HEK293 (cell line): ENCODE data around the gene IL18RAP.

Experiments
- CTCF ChIA-PET: fragments of 350-600 bp; formaldehyde crosslinking; extraction: SDS; loops from one replicate; lab custom pipeline; 2021; ENCODE audit warnings: antibody characterized with exemption; lab: Yijun Ruan, JAX
- POLR2A ChIA-PET: fragments of 300-600 bp; formaldehyde crosslinking; extraction: SDS; loops from one replicate; lab custom pipeline; 2020; ENCODE audit warnings: antibody characterized with exemption, inconsistent platforms; lab: Yijun Ruan, JAX
- H3K27ac ChIP-seq: fragments of 200-500 bp; sonication (Bioruptor generic); 2 replicates; pipeline ENCODE4 v1.5.1; 2014; ENCODE audit warnings: low read depth, low read length, control low read depth, inconsistent platforms; ENCODE audit errors: extremely low read depth
- H3K36me3 ChIP-seq, 2 experiments: fragments of 200-500 bp in 1 of 2; sonication (Bioruptor generic) in 1 of 2; 1 replicate in 1 of 2; 2 replicates in 1 of 2; pipeline ENCODE4 v1.5.1; 2014 to 2017; ENCODE audit warnings: inconsistent platforms in 2 of 2, low read length in 2 of 2; ENCODE audit not compliant: control insufficient read depth in 2 of 2, insufficient read depth in 1 of 2
- H3K4me1 ChIP-seq: fragments of 200-500 bp; sonication (Bioruptor generic); 2 replicates; pipeline ENCODE4 v1.5.1; 2014; ENCODE audit warnings: mild to moderate bottlenecking, low read length, inconsistent platforms; ENCODE audit not compliant: control insufficient read depth, insufficient read depth
- H3K4me3 ChIP-seq: 2 replicates; pipeline ENCODE4 v1.5.1; 2011; ENCODE audit warnings: low read depth, mild to moderate bottlenecking, control low read depth, low read length, moderate library complexity
- H3K9me3 ChIP-seq: fragments of 200-500 bp; sonication (Bioruptor generic); 2 replicates; pipeline ENCODE4 v1.5.1; 2014; ENCODE audit warnings: low read depth, low read length, inconsistent platforms; ENCODE audit not compliant: control insufficient read depth, insufficient read depth
- FEZF1 ChIP-seq: fragments of 450-650 bp; formaldehyde crosslinking; IDR thresholded peaks from 2 replicates; pipeline ENCODE4 v1.5.1; 2016; ENCODE audit warnings: missing biosample characterization, missing genetic modification characterization
- GFI1B ChIP-seq: fragments of 450-650 bp; formaldehyde crosslinking; IDR thresholded peaks from 2 replicates; pipeline ENCODE4 v1.5.1; 2016; ENCODE audit warnings: missing biosample characterization, missing genetic modification characterization
- HOXA7 ChIP-seq: sonication (generic); formaldehyde crosslinking; IDR thresholded peaks from 2 replicates; pipeline ENCODE4 v1.8.1; 2022; ENCODE audit warnings: missing genetic modification reagents, borderline replicate concordance
- IKZF3 ChIP-seq: fragments of 450-650 bp; IDR thresholded peaks from 2 replicates; pipeline ENCODE4 v1.5.0; 2018; ENCODE audit warnings: missing biosample characterization, mild to moderate bottlenecking, missing genetic modification characterization, moderate library complexity
- KLF9 ChIP-seq: fragments of 450-650 bp; formaldehyde crosslinking; IDR thresholded peaks from 2 replicates; pipeline ENCODE4 v1.5.1; 2016; ENCODE audit warnings: missing biosample characterization, missing genetic modification characterization, low read depth
- RBAK ChIP-seq: fragments of 450-650 bp; formaldehyde crosslinking; IDR thresholded peaks from 2 replicates; pipeline ENCODE4 v1.5.1; 2016; ENCODE audit warnings: missing biosample characterization, missing genetic modification characterization
- ZBTB8A ChIP-seq: fragments of 450-650 bp; formaldehyde crosslinking; IDR thresholded peaks from 2 replicates; pipeline ENCODE4 v1.5.1; 2016; ENCODE audit warnings: missing biosample characterization, missing genetic modification characterization
- ZNF10 ChIP-seq: fragments of 450-650 bp; formaldehyde crosslinking; IDR thresholded peaks from 2 replicates; pipeline ENCODE4 v1.5.1; 2017; ENCODE audit warnings: missing biosample characterization, missing genetic modification characterization
- ZNF121 ChIP-seq: fragments of 450-650 bp; formaldehyde crosslinking; IDR thresholded peaks from 2 replicates; pipeline ENCODE4 v1.5.1; 2016; ENCODE audit warnings: missing biosample characterization, missing genetic modification characterization
- ZNF132 ChIP-seq: fragments of 450-650 bp; formaldehyde crosslinking; IDR thresholded peaks from 2 replicates; pipeline ENCODE4 v1.5.1; 2017; ENCODE audit warnings: missing biosample characterization, missing genetic modification characterization, borderline replicate concordance
- ZNF155 ChIP-seq: fragments of 450-650 bp; formaldehyde crosslinking; IDR thresholded peaks from 2 replicates; pipeline ENCODE4 v1.5.1; 2016; ENCODE audit warnings: missing biosample characterization, missing genetic modification characterization
- ZNF175 ChIP-seq: fragments of 450-650 bp; formaldehyde crosslinking; IDR thresholded peaks from 2 replicates; pipeline ENCODE4 v1.5.1; 2016; ENCODE audit warnings: missing biosample characterization, missing genetic modification characterization
- ZNF366 ChIP-seq: fragments of 450-650 bp; formaldehyde crosslinking; conservative IDR thresholded peaks from 2 replicates; pipeline ENCODE4 v1.5.1; 2016; ENCODE audit warnings: missing biosample characterization, missing genetic modification characterization
- ZNF473 ChIP-seq: fragments of 450-650 bp; formaldehyde crosslinking; IDR thresholded peaks from 2 replicates; pipeline ENCODE4 v1.5.1; 2017; ENCODE audit warnings: missing biosample characterization, missing genetic modification characterization
- ZNF558 ChIP-seq: fragments of 450-650 bp; formaldehyde crosslinking; IDR thresholded peaks from 2 replicates; pipeline ENCODE4 v1.5.1; 2016; ENCODE audit warnings: missing biosample characterization, missing genetic modification characterization
- ZNF701 ChIP-seq: fragments of 450-650 bp; formaldehyde crosslinking; IDR thresholded peaks from 2 replicates; pipeline ENCODE4 v1.5.1; 2016; ENCODE audit warnings: missing biosample characterization, missing genetic modification characterization
- ZNF76 ChIP-seq: fragments of 450-650 bp; formaldehyde crosslinking; IDR thresholded peaks from 2 replicates; pipeline ENCODE4; 2016; ENCODE audit warnings: low read depth, missing biosample characterization, missing genetic modification characterization, borderline replicate concordance
- TF ChIP-seq, protein P1 (sequence below): fragments of 450-650 bp; formaldehyde crosslinking; IDR thresholded peaks from 2 replicates; pipeline ENCODE4 v1.5.1; 2016; ENCODE audit warnings: missing biosample characterization, missing genetic modification characterization
- TF ChIP-seq, protein P2 (sequence below): fragments of 450-650 bp; formaldehyde crosslinking; IDR thresholded peaks from 2 replicates; pipeline ENCODE4 v1.5.1; 2016; ENCODE audit warnings: missing biosample characterization, missing genetic modification characterization
- TF ChIP-seq, protein P3 (sequence below): fragments of 450-650 bp; formaldehyde crosslinking; IDR thresholded peaks from 2 replicates; pipeline ENCODE4 v1.5.1; 2016; ENCODE audit warnings: missing biosample characterization, missing genetic modification characterization
- TF ChIP-seq, protein P4 (sequence below): fragments of 450-650 bp; formaldehyde crosslinking; IDR thresholded peaks from 2 replicates; pipeline ENCODE4 v1.5.1; 2017; ENCODE audit warnings: missing biosample characterization, missing genetic modification characterization

IL18RAP gene

DNA sequence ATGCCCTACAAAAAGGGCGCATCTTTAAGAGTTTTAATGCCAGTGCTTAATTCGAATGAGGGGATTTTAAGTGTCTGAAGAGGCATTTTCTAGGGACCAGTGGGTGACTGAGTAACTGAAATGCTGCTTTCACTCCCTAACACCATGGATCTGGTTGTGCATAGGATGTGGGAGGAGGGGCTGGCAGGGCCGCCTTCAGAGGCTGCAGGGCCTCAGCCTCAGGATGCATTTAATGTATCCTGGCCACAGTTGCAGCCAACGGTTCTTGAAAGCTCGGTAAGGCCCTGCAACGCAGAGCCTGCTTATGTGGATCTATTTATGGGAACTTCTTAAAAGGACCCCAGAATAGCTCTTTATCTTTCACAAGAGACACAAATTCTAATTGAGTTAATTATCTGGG lies 25.8 kb upstream of the IL18RAP start (continued):
- TF ChIP-seq, protein P1, sequence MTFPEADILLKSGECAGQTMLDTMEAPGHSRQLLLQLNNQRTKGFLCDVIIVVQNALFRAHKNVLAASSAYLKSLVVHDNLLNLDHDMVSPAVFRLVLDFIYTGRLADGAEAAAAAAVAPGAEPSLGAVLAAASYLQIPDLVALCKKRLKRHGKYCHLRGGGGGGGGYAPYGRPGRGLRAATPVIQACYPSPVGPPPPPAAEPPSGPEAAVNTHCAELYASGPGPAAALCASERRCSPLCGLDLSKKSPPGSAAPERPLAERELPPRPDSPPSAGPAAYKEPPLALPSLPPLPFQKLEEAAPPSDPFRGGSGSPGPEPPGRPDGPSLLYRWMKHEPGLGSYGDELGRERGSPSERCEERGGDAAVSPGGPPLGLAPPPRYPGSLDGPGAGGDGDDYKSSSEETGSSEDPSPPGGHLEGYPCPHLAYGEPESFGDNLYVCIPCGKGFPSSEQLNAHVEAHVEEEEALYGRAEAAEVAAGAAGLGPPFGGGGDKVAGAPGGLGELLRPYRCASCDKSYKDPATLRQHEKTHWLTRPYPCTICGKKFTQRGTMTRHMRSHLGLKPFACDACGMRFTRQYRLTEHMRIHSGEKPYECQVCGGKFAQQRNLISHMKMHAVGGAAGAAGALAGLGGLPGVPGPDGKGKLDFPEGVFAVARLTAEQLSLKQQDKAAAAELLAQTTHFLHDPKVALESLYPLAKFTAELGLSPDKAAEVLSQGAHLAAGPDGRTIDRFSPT (tag by site-specific recombination) = no peak

DNA sequence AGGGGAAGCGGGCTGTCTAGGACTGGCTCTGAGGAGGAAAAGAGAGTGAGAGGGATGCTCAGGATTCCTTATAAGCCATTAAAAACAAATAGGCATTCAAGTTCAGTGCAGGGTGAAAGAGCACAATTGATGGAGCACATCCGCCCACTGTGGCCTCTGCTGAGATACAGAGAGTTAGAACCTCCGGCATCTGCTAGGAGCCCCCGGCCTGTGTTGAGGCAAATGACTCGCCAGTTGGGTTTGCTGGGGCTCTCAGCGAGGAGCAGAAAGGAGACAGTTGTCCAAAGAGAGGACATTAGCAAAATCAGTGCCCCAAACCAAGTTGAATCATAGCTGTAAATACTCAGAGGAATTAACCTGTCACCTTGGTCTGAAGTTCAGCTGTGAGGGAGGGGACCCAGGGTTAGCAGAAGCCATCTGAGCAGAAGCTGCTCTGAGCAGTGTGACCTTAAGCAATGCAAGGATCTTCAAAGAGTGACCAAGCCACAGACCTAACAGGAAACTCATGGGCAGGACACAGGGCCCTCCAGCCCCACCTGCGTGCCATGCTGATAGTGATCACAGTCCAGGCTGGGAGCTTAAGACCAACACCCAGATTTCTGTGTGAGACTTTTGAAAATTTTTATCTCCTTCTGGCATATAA lies 23.3 kb upstream of the IL18RAP start:
- H3K9me3 ChIP-seq = no peaks in the 10 kb centered on the region
- ChIA-PET POLR2A (no interaction called here), CTCF (no interaction called here)
- H3K36me3 ChIP-seq = no peaks in the 10 kb centered on the region
- H3K4me1 ChIP-seq = no peaks in the 10 kb centered on the region
- TF ChIP-seq ZBTB8A (tag by site-specific recombination) (no peak), HOXA7 (CRISPR knock-in tag) (no peak), ZNF155 (tag by site-specific recombination) (no peak), GFI1B (tag by site-specific recombination) (no peak), ZNF558 (tag by site-specific recombination) (no peak), ZNF121 (no peak), ZNF473 (tag by site-specific recombination) (no peak)
- TF ChIP-seq, protein P2, sequence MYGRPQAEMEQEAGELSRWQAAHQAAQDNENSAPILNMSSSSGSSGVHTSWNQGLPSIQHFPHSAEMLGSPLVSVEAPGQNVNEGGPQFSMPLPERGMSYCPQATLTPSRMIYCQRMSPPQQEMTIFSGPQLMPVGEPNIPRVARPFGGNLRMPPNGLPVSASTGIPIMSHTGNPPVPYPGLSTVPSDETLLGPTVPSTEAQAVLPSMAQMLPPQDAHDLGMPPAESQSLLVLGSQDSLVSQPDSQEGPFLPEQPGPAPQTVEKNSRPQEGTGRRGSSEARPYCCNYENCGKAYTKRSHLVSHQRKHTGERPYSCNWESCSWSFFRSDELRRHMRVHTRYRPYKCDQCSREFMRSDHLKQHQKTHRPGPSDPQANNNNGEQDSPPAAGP (tag by site-specific recombination) = no peak
- H3K4me3 ChIP-seq = no peak overlapping the region
- H3K27ac ChIP-seq = no peak overlapping the region

DNA sequence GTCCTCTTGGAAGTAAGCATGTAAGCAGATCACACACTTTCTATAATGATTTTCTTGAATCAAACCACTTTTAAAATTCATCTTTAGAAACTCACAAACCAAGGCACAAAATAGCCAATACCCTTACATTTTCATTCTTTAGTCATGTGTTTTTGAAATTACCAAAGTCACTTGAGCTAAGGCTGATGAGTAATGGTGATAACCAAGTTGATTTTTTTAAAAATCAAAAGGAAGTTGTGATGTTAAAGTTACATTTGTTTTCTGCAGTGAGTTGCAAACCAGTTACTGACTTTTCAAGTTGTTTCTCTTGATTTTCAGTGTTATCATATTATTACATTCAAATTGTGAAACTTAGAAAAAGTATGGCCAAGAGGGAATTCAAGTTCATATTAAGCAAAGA lies 21.5 kb upstream of the IL18RAP start:
- no peak for TF ChIP-seq RBAK
- no peak for TF ChIP-seq ZNF132 (tag by site-specific recombination)
- no peak for TF ChIP-seq ZNF175 (tag by site-specific recombination)
- TF ChIP-seq ZNF10 (tag by site-specific recombination) = no peak
- no peak for TF ChIP-seq ZNF76 (tag by site-specific recombination)
- TF ChIP-seq FEZF1 (tag by site-specific recombination) = no peak
- TF ChIP-seq, protein P3, sequence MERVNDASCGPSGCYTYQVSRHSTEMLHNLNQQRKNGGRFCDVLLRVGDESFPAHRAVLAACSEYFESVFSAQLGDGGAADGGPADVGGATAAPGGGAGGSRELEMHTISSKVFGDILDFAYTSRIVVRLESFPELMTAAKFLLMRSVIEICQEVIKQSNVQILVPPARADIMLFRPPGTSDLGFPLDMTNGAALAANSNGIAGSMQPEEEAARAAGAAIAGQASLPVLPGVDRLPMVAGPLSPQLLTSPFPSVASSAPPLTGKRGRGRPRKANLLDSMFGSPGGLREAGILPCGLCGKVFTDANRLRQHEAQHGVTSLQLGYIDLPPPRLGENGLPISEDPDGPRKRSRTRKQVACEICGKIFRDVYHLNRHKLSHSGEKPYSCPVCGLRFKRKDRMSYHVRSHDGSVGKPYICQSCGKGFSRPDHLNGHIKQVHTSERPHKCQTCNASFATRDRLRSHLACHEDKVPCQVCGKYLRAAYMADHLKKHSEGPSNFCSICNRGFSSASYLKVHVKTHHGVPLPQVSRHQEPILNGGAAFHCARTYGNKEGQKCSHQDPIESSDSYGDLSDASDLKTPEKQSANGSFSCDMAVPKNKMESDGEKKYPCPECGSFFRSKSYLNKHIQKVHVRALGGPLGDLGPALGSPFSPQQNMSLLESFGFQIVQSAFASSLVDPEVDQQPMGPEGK = no peak
- TF ChIP-seq ZNF366 (tag by site-specific recombination) = no peak
- TF ChIP-seq, protein P2 (tag by site-specific recombination) = no peak
- TF ChIP-seq, protein P4, sequence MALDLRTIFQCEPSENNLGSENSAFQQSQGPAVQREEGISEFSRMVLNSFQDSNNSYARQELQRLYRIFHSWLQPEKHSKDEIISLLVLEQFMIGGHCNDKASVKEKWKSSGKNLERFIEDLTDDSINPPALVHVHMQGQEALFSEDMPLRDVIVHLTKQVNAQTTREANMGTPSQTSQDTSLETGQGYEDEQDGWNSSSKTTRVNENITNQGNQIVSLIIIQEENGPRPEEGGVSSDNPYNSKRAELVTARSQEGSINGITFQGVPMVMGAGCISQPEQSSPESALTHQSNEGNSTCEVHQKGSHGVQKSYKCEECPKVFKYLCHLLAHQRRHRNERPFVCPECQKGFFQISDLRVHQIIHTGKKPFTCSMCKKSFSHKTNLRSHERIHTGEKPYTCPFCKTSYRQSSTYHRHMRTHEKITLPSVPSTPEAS (tag by site-specific recombination) = no peak
- TF ChIP-seq IKZF3 (tag by site-specific recombination) = no peak
- TF ChIP-seq ZNF701 = no peak
- no peak for TF ChIP-seq KLF9 (tag by site-specific recombination)
- ChIA-PET CTCF (no interaction called here), POLR2A (no interaction called here)
- Histone ChIP-seq H3K36me3 (no peaks in the 10 kb centered on the region), H3K27ac (no peak overlapping the region), H3K4me1 (no peaks in the 10 kb centered on the region), H3K9me3 (no peaks in the 10 kb centered on the region), H3K4me3 (no peak overlapping the region)
